ENCODE data around the gene PTPN7.

PTPN7 gene

GRCh38 chr1:202163281-202164270, 3.2 kb upstream of the PTPN7 start:
- Histone ChIP-seq H3K27ac (ENCODE audit: low read depth, low read length) (no peak overlapping the region), H3K4me1 (ENCODE audit: insufficient read depth, low read length) (no peaks in the 10 kb centered on the region), H3K9ac (ENCODE audit: low read length) (no peak overlapping the region), H3K9me3 (ENCODE audit: low read length) (no peaks in the 10 kb centered on the region), H3K27me3 (ENCODE audit: control insufficient read depth in 1 of 2, insufficient read depth in 2 of 2, low read length in 2 of 2) (no peaks in the 10 kb centered on the region), H3K36me3 (ENCODE audit: insufficient read depth, low read length) (no peaks in the 10 kb centered on the region), H3K4me3 (ENCODE audit: low read depth in 1 of 2, low read length in 2 of 2) (no peak overlapping the region)

GRCh38 chr1:202162418-202163280, 2.2 kb upstream of the PTPN7 start:
- Histone ChIP-seq H3K27me3 (ENCODE audit: control insufficient read depth in 1 of 2, insufficient read depth in 2 of 2, low read length in 2 of 2) (no peaks in the 10 kb centered on the region), H3K9me3 (ENCODE audit: low read length) (no peaks in the 10 kb centered on the region), H3K36me3 (ENCODE audit: insufficient read depth, low read length) (no peaks in the 10 kb centered on the region), H3K27ac (ENCODE audit: low read depth, low read length) (no peak overlapping the region), H3K4me1 (ENCODE audit: insufficient read depth, low read length) (no peaks in the 10 kb centered on the region), H3K4me3 (ENCODE audit: low read depth in 1 of 2, low read length in 2 of 2) (no peak overlapping the region), H3K9ac (ENCODE audit: low read length) (no peak overlapping the region)

GRCh38 chr1:202162047-202162417, 1.6 kb upstream of the PTPN7 start:
- Histone ChIP-seq H3K9me3 (ENCODE audit: low read length) (no peaks in the 10 kb centered on the region), H3K27ac (ENCODE audit: low read depth, low read length) (no peak overlapping the region), H3K9ac (ENCODE audit: low read length) (no peak overlapping the region), H3K36me3 (ENCODE audit: insufficient read depth, low read length) (no peaks in the 10 kb centered on the region), H3K4me3 (ENCODE audit: low read depth in 1 of 2, low read length in 2 of 2) (no peak overlapping the region), H3K27me3 (ENCODE audit: control insufficient read depth in 1 of 2, insufficient read depth in 2 of 2, low read length in 2 of 2) (no peaks in the 10 kb centered on the region), H3K4me1 (ENCODE audit: insufficient read depth, low read length) (no peaks in the 10 kb centered on the region)

GRCh38 chr1:202161151-202162046, 997 bp upstream of the PTPN7 start:
- H3K4me3 ChIP-seq (ENCODE audit: low read depth in 1 of 2, low read length in 2 of 2): no peak overlapping the region
- H3K27ac ChIP-seq (ENCODE audit: low read depth, low read length): no peak overlapping the region

GRCh38 chr1:202159534-202160371, 649 bp downstream of the PTPN7 start:
- H3K36me3 ChIP-seq (ENCODE audit: insufficient read depth, low read length): no peaks in the 10 kb centered on the region
- no peaks in the 10 kb centered on the region for H3K4me1 ChIP-seq (ENCODE audit: insufficient read depth, low read length)
- H3K4me3 ChIP-seq (ENCODE audit: low read depth in 1 of 2, low read length in 2 of 2): no peak overlapping the region
- no peak overlapping the region for H3K27ac ChIP-seq (ENCODE audit: low read depth, low read length)
- no peaks in the 10 kb centered on the region for H3K27me3 ChIP-seq (ENCODE audit: control insufficient read depth in 1 of 2, insufficient read depth in 2 of 2, low read length in 2 of 2)
- no peaks in the 10 kb centered on the region for H3K9me3 ChIP-seq (ENCODE audit: low read length)
- no peak overlapping the region for H3K9ac ChIP-seq (ENCODE audit: low read length)

More at GRCh38 chr1:202161151-202162046, 997 bp upstream of the PTPN7 start:
- Histone ChIP-seq H3K9me3 (ENCODE audit: low read length) (no peaks in the 10 kb centered on the region), H3K4me1 (ENCODE audit: insufficient read depth, low read length) (no peaks in the 10 kb centered on the region), H3K36me3 (ENCODE audit: insufficient read depth, low read length) (no peaks in the 10 kb centered on the region), H3K9ac (ENCODE audit: low read length) (no peak overlapping the region), H3K27me3 (ENCODE audit: control insufficient read depth in 1 of 2, insufficient read depth in 2 of 2, low read length in 2 of 2) (no peaks in the 10 kb centered on the region)

- no peaks in the 10 kb centered on the region for H3K27me3 ChIP-seq (ENCODE audit: control insufficient read depth in 1 of 2, insufficient read depth in 2 of 2, low read length in 2 of 2)
- no peaks in the 10 kb centered on the region for H3K36me3 ChIP-seq (ENCODE audit: insufficient read depth, low read length)
- H3K9me3 ChIP-seq (ENCODE audit: low read length): no peaks in the 10 kb centered on the region
- no peaks in the 10 kb centered on the region for H3K4me1 ChIP-seq (ENCODE audit: insufficient read depth, low read length)
- no peak overlapping the region for H3K9ac ChIP-seq (ENCODE audit: low read length)
- no peak overlapping the region for H3K27ac ChIP-seq (ENCODE audit: low read depth, low read length)
- H3K4me3 ChIP-seq (ENCODE audit: low read depth in 1 of 2, low read length in 2 of 2): no peak overlapping the region
Observed at GRCh38 chr1:202158810-202159533, 1.4 kb downstream of the PTPN7 start.

- Histone ChIP-seq H3K9ac (ENCODE audit: low read length) (no peak overlapping the region), H3K27me3 (ENCODE audit: control insufficient read depth in 1 of 2, insufficient read depth in 2 of 2, low read length in 2 of 2) (no peaks in the 10 kb centered on the region), H3K4me1 (ENCODE audit: insufficient read depth, low read length) (no peaks in the 10 kb centered on the region), H3K9me3 (ENCODE audit: low read length) (no peaks in the 10 kb centered on the region), H3K27ac (ENCODE audit: low read depth, low read length) (no peak overlapping the region), H3K36me3 (ENCODE audit: insufficient read depth, low read length) (no peaks in the 10 kb centered on the region), H3K4me3 (ENCODE audit: low read depth in 1 of 2, low read length in 2 of 2) (no peak overlapping the region)
Observed at GRCh38 chr1:202157945-202158344, 2.5 kb downstream of the PTPN7 start.

GRCh38 chr1:202156590-202156989, 3.8 kb downstream of the PTPN7 start:
- Histone ChIP-seq H3K9ac (ENCODE audit: low read length) (no peak overlapping the region), H3K4me1 (ENCODE audit: insufficient read depth, low read length) (no peaks in the 10 kb centered on the region), H3K27ac (ENCODE audit: low read depth, low read length) (no peak overlapping the region), H3K4me3 (ENCODE audit: low read depth in 1 of 2, low read length in 2 of 2) (no peak overlapping the region), H3K27me3 (ENCODE audit: control insufficient read depth in 1 of 2, insufficient read depth in 2 of 2, low read length in 2 of 2) (no peaks in the 10 kb centered on the region), H3K36me3 (ENCODE audit: insufficient read depth, low read length) (no peaks in the 10 kb centered on the region), H3K9me3 (ENCODE audit: low read length) (no peaks in the 10 kb centered on the region)

GRCh38 chr1:202155478-202156021, 4.9 kb downstream of the PTPN7 start:
- Histone ChIP-seq H3K27ac (ENCODE audit: low read depth, low read length) (no peak overlapping the region), H3K9ac (ENCODE audit: low read length) (no peak overlapping the region), H3K4me1 (ENCODE audit: insufficient read depth, low read length) (no peaks in the 10 kb centered on the region), H3K9me3 (ENCODE audit: low read length) (no peaks in the 10 kb centered on the region), H3K4me3 (ENCODE audit: low read depth in 1 of 2, low read length in 2 of 2) (no peak overlapping the region), H3K27me3 (ENCODE audit: control insufficient read depth in 1 of 2, insufficient read depth in 2 of 2, low read length in 2 of 2) (no peaks in the 10 kb centered on the region), H3K36me3 (ENCODE audit: insufficient read depth, low read length) (no peaks in the 10 kb centered on the region)

Measured in muscle layer of colon (tissue), 2 donors.